HL-60/S4 treated with retinoic acid at 250 ng/mL for 4 days and 3 days (cell line): ENCODE data around the gene PDGFRA.

Source experiments
- in situ Hi-C: fragments of 300-500 bp; cut with MboI; formaldehyde crosslinking; loops from 2 replicates; pipeline ENCODE4 v1.7.0; 2022; ENCODE audit warnings: low sequenced_read_pairs

Gene PDGFRA

DNA sequence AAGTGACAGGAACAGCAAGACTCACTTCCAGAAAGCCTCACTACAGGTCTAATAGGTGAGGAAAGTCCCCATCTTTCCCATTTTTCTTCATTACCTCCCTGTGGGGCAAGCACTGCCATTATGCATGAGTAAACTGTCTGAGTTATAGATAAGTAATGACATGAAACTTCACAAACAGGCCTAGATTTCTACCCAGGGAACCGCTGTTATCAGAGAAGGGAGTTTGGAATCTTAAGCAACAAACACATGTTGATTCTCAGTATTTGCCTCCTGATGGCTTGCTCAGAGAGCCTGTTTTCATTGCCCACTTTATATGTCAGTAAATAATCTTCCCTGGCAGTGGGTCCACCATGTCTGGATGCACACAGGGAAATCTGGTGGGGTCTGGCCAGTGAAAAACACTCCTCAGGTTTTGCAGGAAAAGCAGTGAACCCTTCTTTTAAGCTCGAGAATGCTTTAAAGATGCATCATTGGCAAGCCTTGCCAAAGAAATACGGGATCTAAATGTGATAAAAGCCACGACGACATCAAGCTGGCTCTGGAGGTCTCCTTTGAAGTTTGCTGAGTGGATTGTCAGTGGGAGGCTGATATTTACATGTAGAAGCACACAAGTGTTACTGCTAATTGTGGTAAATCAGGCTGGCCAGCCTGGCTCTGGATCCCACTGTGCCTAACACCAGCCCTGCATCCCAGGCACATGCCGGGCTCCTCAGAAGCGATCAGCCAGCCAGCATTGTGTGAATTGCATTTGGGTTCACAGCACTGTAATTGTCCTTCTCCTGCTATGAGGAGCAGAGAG is 25.2 kb downstream of the PDGFRA start:
- in situ Hi-C loops, result no loop called here

DNA sequence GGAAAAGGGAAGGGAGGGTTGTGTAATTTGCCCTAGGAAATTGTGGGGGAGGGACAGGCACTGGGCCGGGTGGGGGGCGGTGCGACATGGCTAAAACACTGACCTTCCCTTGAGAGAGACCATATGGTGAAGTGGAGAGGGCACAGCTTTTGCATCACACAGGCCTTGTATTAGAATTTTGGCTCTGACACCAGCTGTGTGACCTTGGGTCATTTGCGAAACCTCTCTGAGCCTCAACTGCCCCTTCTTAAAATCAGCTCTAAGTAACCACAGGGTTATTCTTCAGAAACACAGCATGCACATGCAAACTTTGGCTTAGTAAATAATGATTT is 25.8 kb downstream of the PDGFRA start:
- in situ Hi-C loops, result no loop called here

DNA sequence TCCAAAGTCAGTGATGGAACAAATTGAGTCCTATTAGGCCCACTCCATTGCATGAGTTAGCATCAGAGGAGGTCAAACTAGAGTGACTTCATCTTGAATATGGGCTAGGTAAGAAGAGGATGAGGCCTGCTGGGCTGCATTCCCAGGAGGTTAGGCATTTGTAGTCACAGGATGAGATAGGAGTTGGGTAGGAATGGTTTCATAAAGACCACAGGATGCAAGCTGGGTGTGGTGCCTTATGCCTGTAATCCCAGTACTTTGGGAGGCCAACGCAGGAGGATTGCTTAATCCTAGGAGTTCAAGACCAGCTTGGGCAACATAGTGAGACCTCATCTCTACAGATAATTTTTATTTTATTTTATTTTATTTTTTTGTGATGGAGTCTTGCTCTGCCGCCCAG is 26.8 kb downstream of the PDGFRA start:
- in situ Hi-C loops, result no loop called here

DNA sequence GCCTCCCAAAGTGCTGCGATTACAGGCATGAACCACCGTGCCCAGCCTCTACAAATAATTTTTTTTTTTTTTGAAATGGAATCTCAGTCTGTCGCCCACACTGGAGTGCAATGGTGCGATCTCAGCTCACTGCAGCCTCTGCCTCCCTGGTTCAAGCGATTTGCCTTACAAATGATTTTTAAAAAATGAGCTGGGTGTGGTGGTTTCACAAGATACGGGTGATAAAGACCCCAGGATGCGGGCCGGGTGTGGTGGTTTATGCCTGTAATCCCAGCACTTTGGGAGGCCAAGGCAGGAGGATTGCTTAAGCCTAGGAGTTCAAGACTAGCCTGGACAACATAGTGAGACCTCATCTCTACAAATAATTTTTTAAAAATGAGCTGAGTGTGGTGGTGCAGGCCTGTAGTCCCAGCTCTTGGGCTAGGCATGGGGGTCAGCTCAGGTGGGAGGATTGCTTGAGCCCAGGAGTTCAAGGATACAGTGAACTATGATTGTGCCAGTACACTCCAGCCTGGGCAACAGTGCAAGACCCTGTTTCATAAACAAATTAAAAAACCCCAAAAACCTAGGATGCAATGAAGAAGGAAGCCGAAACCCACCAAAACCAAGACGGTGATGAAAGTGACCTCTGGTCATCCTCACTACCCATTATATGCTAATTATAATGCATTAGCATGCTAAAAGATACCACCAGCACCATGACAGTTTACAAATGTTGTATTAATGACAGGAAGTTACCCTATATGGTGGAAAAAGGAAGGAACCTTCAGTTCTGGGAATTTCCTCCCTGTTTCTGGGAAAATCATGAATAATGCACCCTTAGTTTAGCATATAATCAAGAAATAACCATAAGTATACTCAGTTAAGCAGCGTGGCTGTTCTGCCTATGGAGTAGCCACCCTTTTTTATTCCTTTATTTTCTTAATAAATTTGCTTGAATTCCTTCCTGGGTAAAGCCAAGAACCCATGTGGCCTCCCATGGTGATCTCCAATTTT is 27.7 kb downstream of the PDGFRA start:
- in situ Hi-C loops, result no loop called here

DNA sequence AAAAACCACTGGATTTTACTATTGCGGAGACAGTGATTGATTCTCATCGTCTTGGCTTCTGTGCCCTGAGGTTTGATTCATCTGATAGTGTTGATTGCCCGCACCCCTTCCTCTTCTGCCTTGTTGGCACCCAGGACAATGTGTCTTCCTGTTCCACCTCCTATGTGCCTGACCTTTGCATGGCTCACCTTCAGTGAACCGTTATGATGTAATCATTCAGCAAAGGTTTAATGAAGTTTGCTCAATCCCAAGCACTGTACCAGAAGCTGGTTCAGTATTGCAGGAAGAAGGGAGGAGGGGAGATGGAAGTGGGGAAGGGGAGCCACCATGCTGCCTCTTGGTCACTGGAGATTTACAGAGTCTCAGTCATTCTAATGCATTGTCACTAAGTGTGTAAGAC is 36.3 kb downstream of the PDGFRA start:
- in situ Hi-C loops, result no loop called here

DNA sequence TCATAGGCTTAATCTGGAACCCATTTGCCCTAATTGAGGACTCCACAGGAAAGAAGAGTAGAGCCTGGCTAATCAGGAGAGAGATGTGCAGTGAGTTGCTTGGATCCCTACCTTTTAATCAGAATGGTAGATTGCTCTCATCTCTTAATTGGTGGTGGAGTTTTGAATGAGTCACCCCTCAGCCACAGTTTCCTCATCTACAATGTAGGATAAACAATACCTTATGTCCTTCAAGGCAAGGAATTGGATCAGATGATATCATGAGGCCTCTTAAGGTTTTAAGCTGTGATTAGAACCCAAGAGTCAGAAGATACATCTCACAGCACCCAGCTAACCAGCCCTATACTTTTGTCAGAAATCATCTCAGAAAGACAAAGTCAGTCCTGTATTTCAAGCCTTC is 39.1 kb downstream of the PDGFRA start:
- in situ Hi-C loops, result no loop called here

DNA sequence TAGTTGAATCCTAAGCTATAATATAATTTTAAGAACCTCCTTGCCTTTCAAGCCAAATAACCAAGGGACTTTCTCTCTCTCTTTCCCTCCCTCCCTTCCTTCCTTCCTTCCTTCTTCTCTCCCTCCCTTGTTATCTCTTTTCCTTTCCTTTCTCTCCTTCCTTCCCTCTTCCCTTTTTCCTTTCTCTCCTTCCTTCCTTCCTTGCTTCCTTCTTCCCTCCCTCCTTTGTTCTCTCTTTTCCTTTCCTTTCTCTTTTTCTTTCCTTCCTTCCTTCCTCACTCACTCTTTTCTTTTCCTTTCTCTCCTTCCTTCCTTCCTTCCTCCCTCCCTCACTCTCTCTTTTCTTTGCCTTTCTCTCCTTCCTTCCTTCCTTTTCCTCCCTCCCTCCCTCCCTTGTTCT is 42.4 kb downstream of the PDGFRA start:
- in situ Hi-C loops, result no loop called here

DNA sequence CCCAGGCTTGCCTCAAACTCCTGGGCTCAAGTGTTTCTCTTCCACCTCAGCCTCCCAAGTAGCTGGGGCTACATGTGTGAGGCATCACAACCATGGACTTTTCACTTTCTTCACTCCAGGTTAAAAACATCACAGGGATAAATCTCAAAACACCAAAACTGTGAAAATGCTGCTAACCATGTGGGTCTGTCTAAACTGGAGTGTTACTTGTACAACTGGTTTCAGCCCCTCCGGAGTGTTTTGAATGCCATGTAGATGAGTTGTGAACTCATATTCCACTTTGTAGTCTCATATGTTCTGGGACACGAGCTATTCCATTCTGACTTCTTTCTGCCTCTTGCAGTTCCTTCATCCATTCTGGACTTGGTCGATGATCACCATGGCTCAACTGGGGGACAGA is 43.0 kb downstream of the PDGFRA start:
- in situ Hi-C loops, result no loop called here

DNA sequence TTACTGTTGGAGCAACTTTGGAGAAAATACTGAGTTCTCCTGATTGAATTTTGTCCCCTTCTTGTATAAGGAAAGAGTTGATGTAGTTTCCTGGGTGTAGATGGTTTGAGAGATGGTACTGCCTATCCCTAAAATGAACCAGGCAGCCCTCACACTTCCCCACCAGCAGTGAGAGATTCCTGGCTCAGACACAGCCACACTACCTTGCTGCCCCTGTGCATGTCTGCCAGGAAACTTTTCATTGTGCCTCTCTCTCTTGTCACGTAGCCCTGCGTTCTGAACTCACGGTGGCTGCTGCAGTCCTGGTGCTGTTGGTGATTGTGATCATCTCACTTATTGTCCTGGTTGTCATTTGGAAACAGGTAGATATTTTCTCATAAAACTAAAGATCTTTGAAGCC is 45.2 kb downstream of the PDGFRA start:
- in situ Hi-C loops, result no loop called here

DNA sequence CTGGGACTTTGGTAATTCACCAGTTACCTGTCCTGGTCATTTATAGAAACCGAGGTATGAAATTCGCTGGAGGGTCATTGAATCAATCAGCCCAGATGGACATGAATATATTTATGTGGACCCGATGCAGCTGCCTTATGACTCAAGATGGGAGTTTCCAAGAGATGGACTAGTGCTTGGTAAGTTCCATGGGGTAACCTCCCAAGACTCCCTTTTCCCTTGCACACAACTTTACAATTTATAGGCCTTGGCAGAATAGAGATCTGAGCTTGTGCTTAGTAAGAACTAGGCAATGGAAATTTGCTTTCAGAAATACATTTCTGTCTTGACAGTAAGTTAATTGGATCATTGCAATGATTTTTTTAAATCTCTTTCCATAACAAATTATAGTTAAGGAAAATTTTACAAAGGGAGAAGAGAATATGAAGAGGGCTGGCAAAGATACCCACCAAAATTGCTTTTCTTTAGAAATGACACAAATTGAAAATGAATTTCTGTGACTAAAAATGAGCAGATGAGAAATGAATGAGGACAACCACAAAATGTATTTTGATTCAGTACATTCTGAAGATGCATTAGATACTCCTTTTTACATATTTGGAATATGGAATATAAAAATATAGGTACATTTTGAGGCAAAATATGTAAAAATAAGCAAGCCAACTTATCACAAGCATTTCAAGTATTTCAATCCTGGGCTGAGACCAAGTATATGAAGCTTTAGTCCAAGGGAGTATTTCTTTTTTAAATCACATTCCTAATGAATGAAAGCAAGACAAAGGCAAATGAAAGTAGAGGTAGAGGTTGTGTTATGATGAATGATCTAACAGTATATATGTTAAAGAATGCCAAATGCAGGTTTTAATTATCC is 45.9 kb downstream of the PDGFRA start:
- in situ Hi-C loops, result no loop called here

DNA sequence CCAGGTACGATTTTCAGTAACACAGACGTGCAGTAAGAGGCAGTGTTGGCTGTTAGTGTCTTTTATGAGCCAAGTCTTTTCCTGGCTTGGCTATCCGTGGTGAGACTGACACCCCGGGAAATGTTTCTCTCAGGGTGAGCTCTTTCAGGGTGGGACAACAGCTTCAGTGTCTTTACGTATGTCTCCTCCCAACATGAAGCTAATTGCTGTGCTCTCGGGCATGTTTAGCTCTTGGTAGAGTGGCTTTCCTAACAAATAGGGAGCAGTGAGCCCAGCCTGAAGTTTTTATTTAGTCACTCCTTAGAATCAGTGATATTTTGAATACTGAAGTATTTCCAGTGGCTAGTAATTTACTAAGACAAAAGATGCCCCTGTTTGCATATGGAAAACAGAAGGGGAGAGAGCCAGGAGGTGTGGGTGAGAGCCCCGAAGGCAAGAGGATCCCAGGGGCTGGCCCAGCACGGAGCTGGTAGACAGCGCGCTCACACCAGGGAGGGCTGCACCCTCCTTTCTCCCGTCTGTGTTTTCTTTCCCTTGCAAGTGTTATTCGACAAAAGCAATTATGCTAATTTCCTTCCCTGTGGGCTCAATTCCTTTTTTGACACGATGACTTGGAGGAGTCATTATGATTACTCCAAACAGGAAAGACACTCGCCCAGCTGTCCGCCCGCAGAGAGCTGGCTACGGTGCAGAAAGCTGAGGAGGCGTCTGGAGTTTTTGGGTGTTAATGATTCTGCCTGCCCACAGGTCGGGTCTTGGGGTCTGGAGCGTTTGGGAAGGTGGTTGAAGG is 47.7 kb downstream of the PDGFRA start:
- in situ Hi-C loops, result no loop called here

DNA sequence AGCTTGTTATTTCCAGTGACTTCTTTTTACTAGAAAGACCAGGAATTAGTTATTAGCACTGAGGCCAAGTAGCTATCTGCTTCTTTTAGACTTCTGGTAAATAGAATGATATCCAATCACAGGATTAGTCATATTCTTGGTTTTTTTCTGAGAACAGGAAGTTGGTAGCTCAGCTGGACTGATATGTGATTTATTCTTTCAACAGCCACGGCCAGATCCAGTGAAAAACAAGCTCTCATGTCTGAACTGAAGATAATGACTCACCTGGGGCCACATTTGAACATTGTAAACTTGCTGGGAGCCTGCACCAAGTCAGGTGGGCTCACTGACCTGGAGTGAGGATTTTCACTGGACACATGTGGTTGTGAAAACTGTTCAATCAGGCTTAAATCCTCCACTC is 48.6 kb downstream of the PDGFRA start:
- in situ Hi-C loops, result no loop called here

DNA sequence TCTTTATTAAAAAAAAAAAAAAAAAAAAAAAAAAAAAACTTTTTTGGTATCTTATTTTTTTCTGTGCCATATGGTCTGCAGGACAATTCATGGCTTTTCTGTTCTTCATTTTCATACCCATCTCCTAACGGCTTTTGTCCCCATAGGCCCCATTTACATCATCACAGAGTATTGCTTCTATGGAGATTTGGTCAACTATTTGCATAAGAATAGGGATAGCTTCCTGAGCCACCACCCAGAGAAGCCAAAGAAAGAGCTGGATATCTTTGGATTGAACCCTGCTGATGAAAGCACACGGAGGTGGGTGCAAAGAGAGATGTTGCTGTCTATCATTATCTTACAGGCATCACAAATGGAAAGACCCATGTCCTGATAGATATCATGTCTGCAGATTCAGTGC is 49.1 kb downstream of the PDGFRA start:
- in situ Hi-C loops, result no loop called here

DNA sequence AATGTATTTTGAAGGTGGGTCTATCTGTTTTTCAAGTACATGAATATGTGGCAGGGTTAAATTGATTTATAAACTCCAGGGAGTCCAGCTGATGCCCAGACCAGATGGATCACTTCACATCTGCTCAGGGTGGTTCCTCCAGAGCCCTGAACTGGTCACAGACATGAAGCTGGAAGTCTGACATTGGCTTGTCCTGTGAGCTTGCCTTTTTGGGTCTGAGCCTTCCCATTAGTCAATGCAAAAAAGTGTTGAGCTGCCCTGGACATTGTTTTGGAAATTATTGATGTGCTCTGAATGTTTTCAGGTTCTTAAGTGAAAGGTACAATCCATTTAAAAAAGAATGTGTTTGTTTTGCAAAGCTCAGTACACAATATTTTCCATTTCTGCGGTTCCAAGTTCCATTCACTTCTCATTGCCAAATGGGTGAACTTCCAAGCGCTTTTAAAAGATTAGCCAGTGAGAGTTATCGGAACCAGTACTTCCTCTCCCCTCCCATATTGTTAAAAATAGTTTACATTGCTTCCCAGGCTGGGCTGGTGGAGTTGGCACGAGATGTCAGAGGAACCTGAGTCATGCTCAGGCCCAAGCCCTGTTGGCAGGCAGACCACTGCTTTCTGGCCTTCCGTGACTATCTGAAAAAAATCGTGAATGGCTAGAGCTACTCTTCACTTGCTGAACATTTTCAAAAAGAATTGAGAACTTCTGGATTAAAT is 52.1 kb downstream of the PDGFRA start:
- in situ Hi-C loops, result no loop called here

DNA sequence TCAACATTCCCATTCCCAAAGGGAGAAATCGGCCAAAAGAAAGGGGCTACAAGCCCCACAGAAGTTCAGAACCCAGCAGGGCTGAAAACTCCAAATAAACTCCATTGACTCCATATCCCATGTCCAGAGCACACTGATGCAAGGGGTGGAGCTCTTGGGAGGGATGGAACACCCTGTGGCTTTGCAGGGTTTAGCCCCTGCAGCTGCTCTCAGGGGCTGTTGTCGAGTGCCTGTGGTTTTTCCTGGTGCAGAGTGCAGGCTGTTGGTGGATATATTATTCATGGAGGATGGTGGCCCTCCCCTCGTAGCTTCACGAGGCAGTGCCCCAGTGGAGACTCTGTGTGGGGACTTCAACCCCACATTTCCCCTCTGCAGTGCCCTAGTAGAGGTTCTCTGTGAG is 53.7 kb downstream of the PDGFRA start:
- in situ Hi-C loops, result no loop called here

DNA sequence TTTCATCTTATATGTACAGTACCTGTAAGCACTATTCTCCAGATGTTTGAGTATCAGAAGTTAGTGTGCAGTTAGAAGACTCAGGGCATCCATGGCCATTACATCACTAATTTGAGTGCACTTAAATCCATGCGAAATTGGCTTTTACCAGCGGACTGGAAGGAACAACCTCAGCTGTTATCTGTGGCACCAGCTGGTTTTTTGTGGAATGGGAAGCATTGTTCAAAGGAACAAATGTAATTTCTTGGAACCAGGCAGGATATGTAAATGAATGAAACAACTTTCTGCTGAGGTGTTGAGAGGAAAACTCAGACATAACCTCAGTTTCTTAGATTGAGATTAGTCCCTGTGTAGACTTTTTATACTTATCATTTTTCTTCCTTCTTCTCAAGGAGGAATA is 60.2 kb downstream of the PDGFRA start:
- in situ Hi-C loops, result no loop called here

DNA sequence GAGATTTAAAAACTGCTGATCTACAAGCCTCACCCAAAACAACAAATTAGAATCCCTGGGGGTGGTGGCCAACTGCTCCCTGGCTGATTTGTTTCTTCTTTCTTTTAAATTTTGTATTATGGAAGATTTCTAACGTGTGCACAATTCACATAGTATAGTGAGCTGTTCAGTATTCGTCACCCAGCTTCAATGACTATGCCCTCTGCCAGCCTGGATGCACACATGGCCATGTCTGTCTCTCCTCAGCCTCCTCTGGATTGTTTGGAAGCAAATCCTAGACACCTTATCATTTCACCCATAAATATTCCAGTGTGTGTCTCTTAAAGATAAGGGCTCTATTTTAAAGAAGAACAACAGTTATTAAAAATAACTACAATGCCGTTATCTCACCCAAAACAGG is 61.9 kb downstream of the PDGFRA start:
- in situ Hi-C loops, result no loop called here

DNA sequence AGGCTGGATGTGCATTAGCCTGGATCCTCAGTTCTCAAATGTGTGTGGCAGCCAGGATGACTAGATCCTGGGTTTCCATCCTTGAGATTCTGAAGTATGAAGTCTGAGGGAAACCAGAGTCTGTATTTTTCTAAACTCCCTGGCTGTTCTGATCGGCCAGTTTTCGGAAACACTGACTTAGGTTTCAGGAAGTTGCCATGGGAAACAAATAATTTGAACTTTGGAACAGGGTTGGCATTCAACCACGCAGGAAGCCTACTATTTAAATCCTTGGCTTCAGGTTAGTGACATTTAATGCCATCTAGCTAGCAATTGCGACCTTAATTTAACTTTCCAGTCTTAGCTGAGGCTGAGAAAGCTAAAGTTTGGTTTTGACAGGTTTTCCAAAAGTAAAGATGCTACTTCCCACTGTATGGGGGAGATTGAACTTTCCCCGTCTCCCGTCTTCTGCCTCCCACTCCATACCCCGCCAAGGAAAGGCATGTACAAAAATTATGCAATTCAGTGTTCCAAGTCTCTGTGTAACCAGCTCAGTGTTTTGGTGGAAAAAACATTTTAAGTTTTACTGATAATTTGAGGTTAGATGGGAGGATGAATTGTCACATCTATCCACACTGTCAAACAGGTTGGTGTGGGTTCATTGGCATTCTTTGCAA is 67.6 kb downstream of the PDGFRA start:
- in situ Hi-C loops, result no loop called here

DNA sequence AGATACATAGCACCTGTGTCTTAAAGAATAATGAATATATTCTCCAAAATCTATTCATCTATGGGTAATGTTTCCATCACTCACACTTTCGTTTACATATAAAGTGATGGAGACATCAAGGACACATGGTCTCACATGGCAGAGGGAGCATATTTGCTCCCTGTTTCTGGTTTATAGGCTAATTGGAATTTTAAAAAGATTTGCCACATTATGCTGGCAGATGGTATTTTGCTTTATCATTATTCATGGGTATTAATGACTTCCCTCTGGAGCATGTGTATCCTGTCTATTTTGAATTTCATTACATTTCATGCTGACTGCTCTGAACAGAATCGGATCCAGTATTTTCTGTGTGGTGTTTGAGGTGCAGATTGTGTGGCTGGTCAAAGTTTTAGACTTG is 79.0 kb downstream of the PDGFRA start:
- in situ Hi-C loops, result loop anchor here (25.0 kb wide), 2 partner anchors 654 to 1004 kb away; no protein-coding TSS in a partner anchor
